Cardiac muscle cell (in vitro differentiated cells and primary cell): Measurements from ENCODE around the gene MCTP2. TPM values are rescaled to one million over a fixed set of nuclear protein-coding genes. Genes with fewer than 3 reads are reported as not detected.

Experiments used
- DNase-seq, 2 donors: peaks; one replicate each; pipeline versions ENCODE4 v3.0.0 to v3.0.0-alpha.2; 2010 to 2017; ENCODE audit warnings: low read depth in 1 of 2, low spot score in 1 of 2
- H3K27ac ChIP-seq: fragments of 200-600 bp; sonication (generic); 2 replicates; pipeline ENCODE4 v1.5.1; 2016
- H3K27me3 ChIP-seq: fragments of 200-600 bp; sonication (generic); 2 replicates; pipeline ENCODE4 v1.6.0; 2016; ENCODE audit warnings: control low read depth
- H3K36me3 ChIP-seq: fragments of 200-600 bp; sonication (generic); 2 replicates; pipeline ENCODE4 v1.5.1; 2016; ENCODE audit warnings: control low read depth
- H3K4me1 ChIP-seq: fragments of 200-600 bp; sonication (generic); 2 replicates; pipeline ENCODE4 v1.8.1; 2017; ENCODE audit warnings: low read depth, mild to moderate bottlenecking, mixed run types
- H3K4me3 ChIP-seq: fragments of 200-600 bp; sonication (generic); 2 replicates; pipeline ENCODE4 v1.5.1; 2016; ENCODE audit warnings: mild to moderate bottlenecking
- H3K9me3 ChIP-seq: fragments of 200-600 bp; sonication (generic); 2 replicates; pipeline ENCODE4 v1.5.1; 2017; ENCODE audit warnings: low read depth, mild to moderate bottlenecking, control low read depth
- polyA plus RNA-seq: library from polyadenylated mRNA; unstranded; fragments of >200 nt; fragmentation: Nextera tagmentation; extraction: Ambion mirVana; gene quantifications from 2 replicates; pipeline ENCODE4 v1.2.1, GENCODE V29; 2016
- total RNA-seq: library from RNA; depleted of rRNA; stranded (reverse); fragments of >200 nt; gene quantifications from 2 replicates; pipeline ENCODE4 v1.2.3, GENCODE V29; 2016
- TF ChIP-seq, protein P1 (sequence below): IDR thresholded peaks from 2 replicates; pipeline ENCODE4 v1.5.1; 2012; ENCODE audit warnings: low read depth, mild to moderate bottlenecking, low read length

MCTP2 gene
- total and polyA plus RNA-seq, 2 experiments from 2014 or later: 0.34 to 0.83 TPM

- DNase-seq: no peak
- TF ChIP-seq, protein P1, sequence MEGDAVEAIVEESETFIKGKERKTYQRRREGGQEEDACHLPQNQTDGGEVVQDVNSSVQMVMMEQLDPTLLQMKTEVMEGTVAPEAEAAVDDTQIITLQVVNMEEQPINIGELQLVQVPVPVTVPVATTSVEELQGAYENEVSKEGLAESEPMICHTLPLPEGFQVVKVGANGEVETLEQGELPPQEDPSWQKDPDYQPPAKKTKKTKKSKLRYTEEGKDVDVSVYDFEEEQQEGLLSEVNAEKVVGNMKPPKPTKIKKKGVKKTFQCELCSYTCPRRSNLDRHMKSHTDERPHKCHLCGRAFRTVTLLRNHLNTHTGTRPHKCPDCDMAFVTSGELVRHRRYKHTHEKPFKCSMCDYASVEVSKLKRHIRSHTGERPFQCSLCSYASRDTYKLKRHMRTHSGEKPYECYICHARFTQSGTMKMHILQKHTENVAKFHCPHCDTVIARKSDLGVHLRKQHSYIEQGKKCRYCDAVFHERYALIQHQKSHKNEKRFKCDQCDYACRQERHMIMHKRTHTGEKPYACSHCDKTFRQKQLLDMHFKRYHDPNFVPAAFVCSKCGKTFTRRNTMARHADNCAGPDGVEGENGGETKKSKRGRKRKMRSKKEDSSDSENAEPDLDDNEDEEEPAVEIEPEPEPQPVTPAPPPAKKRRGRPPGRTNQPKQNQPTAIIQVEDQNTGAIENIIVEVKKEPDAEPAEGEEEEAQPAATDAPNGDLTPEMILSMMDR: no peak
- no peaks in the 10 kb centered on the region for H3K4me1 ChIP-seq
These were observed 34.8 kb upstream of the MCTP2 start for GRCh38 chr15:94196531-94196930.

GRCh38 chr15:94198633-94199032 is 32.7 kb upstream of the MCTP2 start:
- TF ChIP-seq, protein P1: no peak
- H3K36me3 ChIP-seq: no peaks in the 10 kb centered on the region
- H3K27me3 ChIP-seq: no peaks in the 10 kb centered on the region
- H3K4me3 ChIP-seq: no peak overlapping the region
- H3K27ac ChIP-seq: no peak overlapping the region
- no peaks in the 10 kb centered on the region for H3K4me1 ChIP-seq
- DNase-seq: no peak
- H3K9me3 ChIP-seq: no peaks in the 10 kb centered on the region

More at GRCh38 chr15:94196531-94196930, 34.8 kb upstream of the MCTP2 start:
- H3K4me3 ChIP-seq: no peak overlapping the region
- no peaks in the 10 kb centered on the region for H3K36me3 ChIP-seq
- no peaks in the 10 kb centered on the region for H3K9me3 ChIP-seq
- H3K27me3 ChIP-seq: no peaks in the 10 kb centered on the region
- no peak overlapping the region for H3K27ac ChIP-seq

DNA sequence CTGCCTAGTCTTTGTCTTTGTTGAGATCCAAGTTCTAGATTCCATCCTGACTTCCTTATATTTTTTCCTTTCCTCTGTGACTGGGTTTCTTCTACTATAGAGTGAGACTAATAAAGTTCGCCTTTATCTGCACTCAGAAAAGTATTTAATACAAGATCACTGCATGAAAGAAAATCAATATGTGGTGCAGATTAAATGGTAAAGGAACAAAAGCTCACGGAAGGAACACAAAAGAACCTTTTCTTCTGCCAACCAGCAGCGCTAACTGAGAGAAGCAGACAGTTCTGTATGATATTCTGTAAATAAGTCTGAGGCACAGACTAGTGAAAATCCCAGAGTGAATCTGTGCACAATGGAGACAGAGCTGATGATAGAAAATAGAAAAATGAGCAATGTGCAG is 31.6 kb upstream of the MCTP2 start:
- TF ChIP-seq, protein P1: no peak
- Histone ChIP-seq H3K4me1 (no peaks in the 10 kb centered on the region), H3K9me3 (no peaks in the 10 kb centered on the region), H3K36me3 (no peaks in the 10 kb centered on the region), H3K4me3 (no peak overlapping the region), H3K27me3 (no peaks in the 10 kb centered on the region), H3K27ac (no peak overlapping the region)
- no peak for DNase-seq

GRCh38 chr15:94203306-94203705 is 28.1 kb upstream of the MCTP2 start:
- TF ChIP-seq, protein P1: no peak
- H3K9me3 ChIP-seq: no peaks in the 10 kb centered on the region
- no peak overlapping the region for H3K27ac ChIP-seq
- DNase-seq: no peak
- H3K27me3 ChIP-seq: no peaks in the 10 kb centered on the region
- no peaks in the 10 kb centered on the region for H3K36me3 ChIP-seq
- H3K4me1 ChIP-seq: no peaks in the 10 kb centered on the region
- no peak overlapping the region for H3K4me3 ChIP-seq

DNA sequence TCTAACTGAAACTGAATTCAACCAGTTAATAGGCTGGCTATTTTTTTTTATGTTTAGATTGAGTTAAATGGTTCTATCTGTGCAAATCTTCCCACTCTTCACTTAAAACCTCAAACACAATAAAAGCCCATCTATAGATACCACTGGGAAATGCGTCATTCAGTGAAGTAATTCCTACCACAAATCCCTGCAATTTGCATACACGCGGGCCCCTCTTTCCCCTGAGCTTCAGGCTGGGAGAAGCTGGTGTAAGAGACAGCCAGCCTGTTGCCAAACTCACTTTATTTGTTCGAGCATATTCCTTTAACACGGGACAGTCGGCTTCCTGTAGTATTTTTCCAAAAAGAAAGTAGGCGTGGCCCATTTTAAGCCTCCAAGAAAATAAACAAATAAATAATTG is 26.0 kb upstream of the MCTP2 start:
- no peaks in the 10 kb centered on the region for H3K36me3 ChIP-seq
- TF ChIP-seq, protein P1: no peak
- H3K4me3 ChIP-seq: no peak overlapping the region
- H3K27ac ChIP-seq: no peak overlapping the region
- no peak for DNase-seq
- no peaks in the 10 kb centered on the region for H3K4me1 ChIP-seq
- H3K9me3 ChIP-seq: no peaks in the 10 kb centered on the region
- no peaks in the 10 kb centered on the region for H3K27me3 ChIP-seq
